ENCODE results near the gene DAB2IP.

The DAB2IP gene

GRCh38 chr9:121763561-121764370, 112.3 kb downstream of the DAB2IP start:
- in situ Hi-C loops (cut with MboI; ENCODE audit: low pct_unique_long_range_greater_than_20kb, low sequenced_read_pairs), result no loop called here
- DNase-seq, result no peak

GRCh38 chr9:121764371-121764730, 112.9 kb downstream of the DAB2IP start:
- DNase-seq, result no peak
- in situ Hi-C loops (cut with MboI; ENCODE audit: low pct_unique_long_range_greater_than_20kb, low sequenced_read_pairs), result no loop called here

- no peak for DNase-seq
- in situ Hi-C loops (cut with MboI; ENCODE audit: low pct_unique_long_range_greater_than_20kb, low sequenced_read_pairs), result no loop called here
Measured at GRCh38 chr9:121765021-121765950, 113.9 kb downstream of the DAB2IP start.

GRCh38 chr9:121766081-121766683, 114.7 kb downstream of the DAB2IP start:
- no peak for DNase-seq
- in situ Hi-C loops (cut with MboI; ENCODE audit: low pct_unique_long_range_greater_than_20kb, low sequenced_read_pairs), result no loop called here

- DNase-seq, result no peak
- in situ Hi-C loops (cut with MboI; ENCODE audit: low pct_unique_long_range_greater_than_20kb, low sequenced_read_pairs), result no loop called here
Measured at GRCh38 chr9:121767171-121767769, 115.8 kb downstream of the DAB2IP start.

- in situ Hi-C loops (cut with MboI; ENCODE audit: low pct_unique_long_range_greater_than_20kb, low sequenced_read_pairs), result no loop called here
- DNase-seq, result no peak
Measured at GRCh38 chr9:121768416-121769015, 117.1 kb downstream of the DAB2IP start.

GRCh38 chr9:121769939-121770338, 118.5 kb downstream of the DAB2IP start:
- no peak for DNase-seq
- in situ Hi-C loops (cut with MboI; ENCODE audit: low pct_unique_long_range_greater_than_20kb, low sequenced_read_pairs), result no loop called here

GRCh38 chr9:121770415-121771273, 119.2 kb downstream of the DAB2IP start:
- DNase-seq, result no peak
- in situ Hi-C loops (cut with MboI; ENCODE audit: low pct_unique_long_range_greater_than_20kb, low sequenced_read_pairs), result no loop called here

- in situ Hi-C loops (cut with MboI; ENCODE audit: low pct_unique_long_range_greater_than_20kb, low sequenced_read_pairs), result no loop called here
- DNase-seq, result no peak
Measured at GRCh38 chr9:121771418-121771817, 120.0 kb downstream of the DAB2IP start.

GRCh38 chr9:121771851-121772599, 120.6 kb downstream of the DAB2IP start:
- no peak for DNase-seq
- in situ Hi-C loops (cut with MboI; ENCODE audit: low pct_unique_long_range_greater_than_20kb, low sequenced_read_pairs), result no loop called here

GRCh38 chr9:121772600-121773285, 121.3 kb downstream of the DAB2IP start:
- in situ Hi-C loops (cut with MboI; ENCODE audit: low pct_unique_long_range_greater_than_20kb, low sequenced_read_pairs), result no loop called here
- no peak for DNase-seq

GRCh38 chr9:121773286-121773953, 122.0 kb downstream of the DAB2IP start:
- in situ Hi-C loops (cut with MboI; ENCODE audit: low pct_unique_long_range_greater_than_20kb, low sequenced_read_pairs), result no loop called here
- no peak for DNase-seq

GRCh38 chr9:121773954-121774714, 122.7 kb downstream of the DAB2IP start:
- DNase-seq, result no peak
- in situ Hi-C loops (cut with MboI; ENCODE audit: low pct_unique_long_range_greater_than_20kb, low sequenced_read_pairs), result no loop called here

- in situ Hi-C loops (cut with MboI; ENCODE audit: low pct_unique_long_range_greater_than_20kb, low sequenced_read_pairs), result no loop called here
Measured at GRCh38 chr9:121774715-121775613, 123.5 kb downstream of the DAB2IP start.

More at GRCh38 chr9:121774715-121775613, 123.5 kb downstream of the DAB2IP start:
- no peak for DNase-seq

Measured in KBM-7 (cell line).